IPS-15b (cell line): ENCODE data around the gene NUP214.

ENCODE experiments used
- H3K27me3 ChIP-seq: one replicate; pipeline ENCODE4 v1.6.1; 2013; ENCODE audit warnings: low read length; ENCODE audit not compliant: control insufficient read depth, insufficient read depth
- H3K36me3 ChIP-seq: one replicate; pipeline ENCODE4 v1.6.1; 2013; ENCODE audit warnings: low read length; ENCODE audit not compliant: control insufficient read depth, insufficient read depth
- H3K4me1 ChIP-seq: one replicate; pipeline ENCODE4 v1.6.1; 2013; ENCODE audit warnings: mild to moderate bottlenecking, low read length; ENCODE audit not compliant: control insufficient read depth, insufficient read depth
- H3K4me3 ChIP-seq: one replicate; pipeline ENCODE4 v1.5.1; 2013; ENCODE audit warnings: low read depth, low read length
- H3K9ac ChIP-seq: one replicate; pipeline ENCODE4 v1.6.1; 2013; ENCODE audit warnings: low read depth, mild to moderate bottlenecking, low read length
- H3K9me3 ChIP-seq: one replicate; pipeline ENCODE4 v1.6.1; 2013; ENCODE audit warnings: mild to moderate bottlenecking, low read length; ENCODE audit not compliant: control insufficient read depth, insufficient read depth

The NUP214 gene

GRCh38 chr9:131090025-131090787 lies 35.2 kb upstream of the NUP214 start:
- H3K4me3 ChIP-seq = no peak overlapping the region
- H3K9me3 ChIP-seq = no peaks in the 10 kb centered on the region
- no peaks in the 10 kb centered on the region for H3K4me1 ChIP-seq
- no peaks in the 10 kb centered on the region for H3K27me3 ChIP-seq
- H3K36me3 ChIP-seq = no peaks in the 10 kb centered on the region
- H3K9ac ChIP-seq = no peak overlapping the region

GRCh38 chr9:131091352-131091992 lies 33.9 kb upstream of the NUP214 start:
- H3K27me3 ChIP-seq = no peaks in the 10 kb centered on the region
- no peak overlapping the region for H3K4me3 ChIP-seq
- H3K4me1 ChIP-seq = no peaks in the 10 kb centered on the region
- H3K36me3 ChIP-seq = no peaks in the 10 kb centered on the region
- H3K9me3 ChIP-seq = no peaks in the 10 kb centered on the region
- H3K9ac ChIP-seq = no peak overlapping the region

GRCh38 chr9:131092030-131092429 lies 33.4 kb upstream of the NUP214 start:
- H3K27me3 ChIP-seq = no peaks in the 10 kb centered on the region
- H3K4me3 ChIP-seq = no peak overlapping the region

GRCh38 chr9:131092548-131093440 lies 32.6 kb upstream of the NUP214 start:
- no peaks in the 10 kb centered on the region for H3K27me3 ChIP-seq
- H3K9ac ChIP-seq = no peak overlapping the region
- peaks cover under 1% of the 10 kb centered on the region for H3K36me3 ChIP-seq
- H3K4me1 ChIP-seq = peaks cover 5% of the 10 kb centered on the region
- no peaks in the 10 kb centered on the region for H3K9me3 ChIP-seq
- H3K4me3 ChIP-seq = no peak overlapping the region

More at GRCh38 chr9:131092030-131092429, 33.4 kb upstream of the NUP214 start:
- no peaks in the 10 kb centered on the region for H3K36me3 ChIP-seq
- peak overlapping the region; percentile 2 for H3K9ac ChIP-seq
- no peaks in the 10 kb centered on the region for H3K4me1 ChIP-seq
- H3K9me3 ChIP-seq = no peaks in the 10 kb centered on the region

- H3K27me3 ChIP-seq = no peaks in the 10 kb centered on the region
- H3K9ac ChIP-seq = no peak overlapping the region
- peaks cover 5% of the 10 kb centered on the region for H3K36me3 ChIP-seq
- no peak overlapping the region for H3K4me3 ChIP-seq
- H3K4me1 ChIP-seq = peaks cover 10% of the 10 kb centered on the region
- H3K9me3 ChIP-seq = no peaks in the 10 kb centered on the region
Measured at GRCh38 chr9:131094015-131094414, 31.4 kb upstream of the NUP214 start.

GRCh38 chr9:131094622-131095021 lies 30.8 kb upstream of the NUP214 start:
- Histone ChIP-seq H3K36me3 (peaks cover 7% of the 10 kb centered on the region), H3K27me3 (no peaks in the 10 kb centered on the region), H3K4me1 (peaks cover 12% of the 10 kb centered on the region), H3K9ac (no peak overlapping the region), H3K9me3 (no peaks in the 10 kb centered on the region), H3K4me3 (no peak overlapping the region)

GRCh38 chr9:131095666-131096268 lies 29.6 kb upstream of the NUP214 start:
- Histone ChIP-seq H3K9me3 (no peaks in the 10 kb centered on the region), H3K27me3 (no peaks in the 10 kb centered on the region), H3K4me3 (peak overlapping the region; percentile 38), H3K36me3 (peaks cover 7% of the 10 kb centered on the region), H3K4me1 (peaks cover 12% of the 10 kb centered on the region), H3K9ac (no peak overlapping the region)

GRCh38 chr9:131096269-131097125 lies 28.9 kb upstream of the NUP214 start, which contains the start of gene AIF1L:
Gene AIF1L (plus strand): TSS chr9:131096531. CDS start chr9:131096630, 99 bp downstream.
- H3K4me3 ChIP-seq = peak within 1 kb of the TSS; percentile 87
- no peaks in the 10 kb centered on the region for H3K27me3 ChIP-seq
- peaks cover 7% of the 10 kb centered on the region for H3K36me3 ChIP-seq
- H3K9ac ChIP-seq = peak within 1 kb of the TSS; percentile 82
- peaks cover 12% of the 10 kb centered on the region for H3K4me1 ChIP-seq
- H3K9me3 ChIP-seq = no peaks in the 10 kb centered on the region

GRCh38 chr9:131097126-131097947 lies 28.0 kb upstream of the NUP214 start:
- H3K4me1 ChIP-seq = peaks cover 12% of the 10 kb centered on the region
- peak overlapping the region; percentile 87 for H3K4me3 ChIP-seq
- H3K9me3 ChIP-seq = no peaks in the 10 kb centered on the region
- H3K27me3 ChIP-seq = no peaks in the 10 kb centered on the region
- peaks cover 7% of the 10 kb centered on the region for H3K36me3 ChIP-seq
- H3K9ac ChIP-seq = peak overlapping the region; percentile 82

GRCh38 chr9:131097948-131098278 lies 27.5 kb upstream of the NUP214 start:
- no peak overlapping the region for H3K4me3 ChIP-seq
- peaks cover 12% of the 10 kb centered on the region for H3K4me1 ChIP-seq
- peaks cover 7% of the 10 kb centered on the region for H3K36me3 ChIP-seq
- H3K9me3 ChIP-seq = no peaks in the 10 kb centered on the region
- no peaks in the 10 kb centered on the region for H3K27me3 ChIP-seq
- no peak overlapping the region for H3K9ac ChIP-seq
